Testis (tissue), 3 donors: ENCODE measurements around the gene CDH4. TPM values are rescaled to one million over a fixed set of nuclear protein-coding genes. Genes with fewer than 3 reads are reported as not detected.

Source experiments
- DNase-seq: peaks from one replicate; pipeline ENCODE4 v3.0.0-alpha.2; 2019
- H3K27ac ChIP-seq, 2 donors: fragments of 200-600 bp; sonication (generic); one replicate each; pipeline ENCODE4 v1.5.1; 2019
- H3K27me3 ChIP-seq: fragments of 200-600 bp; sonication (generic); one replicate; pipeline ENCODE4 v1.5.1; 2019
- H3K36me3 ChIP-seq: fragments of 200-600 bp; sonication (generic); one replicate; pipeline ENCODE4 v1.5.1; 2017; ENCODE audit warnings: low read depth; ENCODE audit errors: missing control alignments
- H3K4me1 ChIP-seq: fragments of 200-600 bp; sonication (generic); one replicate; pipeline ENCODE4 v1.5.1; 2019
- H3K4me3 ChIP-seq, 2 donors: fragments of 200-600 bp; sonication (generic); one replicate each; pipeline ENCODE4 v1.5.1; 2017 to 2019
- H3K9me3 ChIP-seq: fragments of 200-600 bp; sonication (generic); one replicate; pipeline ENCODE4 v1.5.1; 2017
- CTCF ChIP-seq, 3 experiments: fragments of 450-650 bp in 2 of 3; fragments of 200-600 bp in 1 of 3; sonication (generic) in 1 of 3; IDR thresholded peaks; one replicate each; pipeline ENCODE4 v1.5.1; 2016 to 2019; ENCODE audit warnings: antibody characterized with exemption in 3 of 3, mild to moderate bottlenecking in 2 of 3, moderate library complexity in 1 of 3
- POLR2A ChIP-seq: fragments of 450-650 bp; IDR thresholded peaks from one replicate; pipeline ENCODE4 v1.6.1; 2017; ENCODE audit warnings: antibody characterized with exemption, mild to moderate bottlenecking, moderate library complexity
- WGBS, 2 donors: methylation state at CpG; one replicate each; pipeline ENCODE4 v1.1.5; 2018; 5-methylcytosine and 5-hydroxymethylcytosine counted together
- intact Hi-C: fragments of 100-400 bp; cut with DNase I; formaldehyde crosslinking; loops from one replicate; pipeline ENCODE4 v1.15.1; 2023; ENCODE audit warnings: low total_unique reads
- polyA plus RNA-seq: library from polyadenylated mRNA; stranded (reverse); fragments of 350-450 nt; fragmentation: Illumina TruSeq; extraction: RNeasy Lipid Tissue Mini Kit (QIAGEN cat#74804); gene quantifications from one replicate; pipeline ENCODE4 v1.2.3, GENCODE V29; 2014; ENCODE audit warnings: low read depth, low replicate concordance; ENCODE audit not compliant: insufficient read depth
- total RNA-seq, 2 donors: library from RNA; depleted of rRNA; stranded (reverse); fragments of >200 nt; gene quantifications; one replicate each; pipeline ENCODE4 v1.2.3, GENCODE V29; 2016

CDH4 gene
- total and polyA plus RNA-seq, 3 donors from 2014 or later: 1.4 to 3.3 (median 1.9) TPM

GRCh38 chr20:61776491-61777075 is 524.5 kb downstream of the CDH4 start:
- TF ChIP-seq CTCF (IDR thresholded peaks at IDR 0.05) (no peak), POLR2A (no peak)
- no peaks in the 10 kb centered on the region for H3K9me3 ChIP-seq
- intact Hi-C loops: no loop called here
- no peaks in the 10 kb centered on the region for H3K4me1 ChIP-seq
- no peak overlapping the region for H3K27ac ChIP-seq
- WGBS, 2 donors: 66 to 92% methylated on average over 12 to 18 of the region's 18 CpGs
- H3K27me3 ChIP-seq: no peaks in the 10 kb centered on the region
- no peak for DNase-seq
- H3K36me3 ChIP-seq: no peaks in the 10 kb centered on the region
- H3K4me3 ChIP-seq: no peak overlapping the region

- H3K4me1 ChIP-seq: no peaks in the 10 kb centered on the region
- no peaks in the 10 kb centered on the region for H3K27me3 ChIP-seq
- no peak for DNase-seq
- no peaks in the 10 kb centered on the region for H3K36me3 ChIP-seq
- intact Hi-C loops: no loop called here
- no peak overlapping the region for H3K4me3 ChIP-seq
- 51 to 58% methylated on average over 24 of the region's 24 CpGs for WGBS, 2 donors
- no peaks in the 10 kb centered on the region for H3K9me3 ChIP-seq
- H3K27ac ChIP-seq: no peak overlapping the region
- no peak for TF ChIP-seq CTCF (IDR thresholded peaks at IDR 0.05)
- TF ChIP-seq POLR2A: no peak
Measured at GRCh38 chr20:61777773-61778494, 525.9 kb downstream of the CDH4 start.

- Histone ChIP-seq H3K36me3 (no peaks in the 10 kb centered on the region), H3K9me3 (no peaks in the 10 kb centered on the region), H3K27ac (no peak overlapping the region), H3K4me1 (no peaks in the 10 kb centered on the region), H3K27me3 (no peaks in the 10 kb centered on the region), H3K4me3 (no peak overlapping the region)
- intact Hi-C loops: no loop called here
- no peak for TF ChIP-seq CTCF (IDR thresholded peaks at IDR 0.05)
- TF ChIP-seq POLR2A: no peak
- no peak for DNase-seq
- 55 to 71% methylated on average over 8 of the region's 8 CpGs for WGBS, 2 donors
Measured at GRCh38 chr20:61778495-61778863, 526.4 kb downstream of the CDH4 start.

GRCh38 chr20:61779176-61779965 is 527.3 kb downstream of the CDH4 start:
- intact Hi-C loops: no loop called here
- H3K36me3 ChIP-seq: no peaks in the 10 kb centered on the region
- TF ChIP-seq POLR2A (no peak), CTCF (IDR thresholded peaks at IDR 0.05) (no peak)
- WGBS, 2 donors: 85 to 89% methylated on average over 26 to 27 of the region's 27 CpGs
- no peaks in the 10 kb centered on the region for H3K4me1 ChIP-seq
- DNase-seq: no peak
- H3K9me3 ChIP-seq: no peaks in the 10 kb centered on the region
- no peak overlapping the region for H3K27ac ChIP-seq
- H3K27me3 ChIP-seq: no peaks in the 10 kb centered on the region
- H3K4me3 ChIP-seq: no peak overlapping the region
